Stomach (tissue), 9 donors: Measurements from ENCODE around the gene C1orf87. TPM values are rescaled to one million over a fixed set of nuclear protein-coding genes. Genes with fewer than 3 reads are reported as not detected.

Experiments used
- DNase-seq, 2 donors: peaks; one replicate each; pipeline versions ENCODE4 v3.0.0 to v3.0.0-alpha.2; 2013 to 2019
- H3K27ac ChIP-seq, 5 donors: fragments of 200-600 bp in 4 of 5; sonication (generic) in 4 of 5; one replicate each; pipeline ENCODE4 v1.5.1; 2013 to 2019; ENCODE audit warnings: mild to moderate bottlenecking in 1 of 5, moderate library complexity in 1 of 5
- H3K27me3 ChIP-seq, 3 donors: fragments of 200-600 bp; sonication (generic); one replicate each; pipeline ENCODE4 v1.5.1; 2017 to 2019; ENCODE audit warnings: mixed run types in 1 of 3
- H3K36me3 ChIP-seq, 4 donors: fragments of 200-600 bp; sonication (generic); 1 replicate in 3 of 4; 2 replicates in 1 of 4; pipeline ENCODE4 v1.5.1; 2016 to 2019
- H3K4me1 ChIP-seq, 4 donors: fragments of 200-600 bp; sonication (generic); one replicate each; pipeline ENCODE4 v1.5.1; 2016 to 2019
- H3K4me3 ChIP-seq, 4 donors: fragments of 200-600 bp; sonication (generic) in 3 of 4; one replicate each; pipeline ENCODE4 v1.5.1; 2016 to 2019; ENCODE audit warnings: mild to moderate bottlenecking in 1 of 4
- H3K9me3 ChIP-seq, 4 donors: fragments of 200-600 bp; sonication (generic); one replicate each; pipeline ENCODE4 v1.5.1; 2016 to 2019
- CTCF ChIP-seq, 7 experiments: fragments of 450-650 bp in 4 of 7; fragments of 200-600 bp in 3 of 7; sonication (generic) in 3 of 7; IDR thresholded peaks; one replicate each; pipeline ENCODE4 v1.5.1; 2016 to 2019; ENCODE audit warnings: antibody characterized with exemption in 7 of 7, control low read depth in 2 of 7, mild to moderate bottlenecking in 1 of 7
- EP300 ChIP-seq: sonication (generic); formaldehyde crosslinking; IDR thresholded peaks from one replicate; pipeline ENCODE4 v1.6.1; 2017; ENCODE audit warnings: antibody characterized with exemption
- POLR2A ChIP-seq, 4 donors: fragments of 450-650 bp; IDR thresholded peaks; one replicate each; pipeline ENCODE4 v1.6.1; 2016; ENCODE audit warnings: antibody characterized with exemption in 4 of 4, control low read depth in 2 of 4, mild to moderate bottlenecking in 1 of 4, moderate library complexity in 1 of 4
- POLR2AphosphoS5 ChIP-seq, 3 donors: sonication (generic); formaldehyde crosslinking; IDR thresholded peaks; one replicate each; pipeline ENCODE4 v1.6.1; 2016; ENCODE audit warnings: antibody characterized with exemption in 3 of 3
- WGBS, 5 donors: extraction: QIAGEN DNeasy Blood & Tissue Kit in 3 of 5; methylation state at CpG; one replicate each; pipeline versions ENCODE4 v1.1.5 to v1.1.7; 2013 to 2018; 5-methylcytosine and 5-hydroxymethylcytosine counted together
- intact Hi-C: fragments of 100-400 bp; cut with DNase I; formaldehyde crosslinking; loops from one replicate; pipeline ENCODE4 v1.15.1; 2023; ENCODE audit warnings: low total_unique reads
- polyA plus RNA-seq, 3 donors: library from polyadenylated mRNA; stranded (reverse); fragments of 200-250 nt; gene quantifications; one replicate each; pipeline ENCODE4 v1.2.3, GENCODE V29; 2013
- total RNA-seq, 5 donors: library from RNA; depleted of rRNA; stranded (reverse); fragments of >200 nt; gene quantifications; one replicate each; pipeline versions ENCODE4 v1.1.0 to v1.2.3, GENCODE V29; 2014 to 2016
- donor health status: healthy with polysubstance abuse.
- donor health status: Bipolar disorder and iron deficiency.
- donor health status: healthy.

The C1orf87 gene
- total and polyA plus RNA-seq, 8 donors, result not detected

- intact Hi-C loops, result no loop called here
- no peak overlapping the region for H3K27ac ChIP-seq
- 75 to 96% (median 89%) methylated on average over 1 of the region's 1 CpG for WGBS, 5 donors
- no peak for DNase-seq
- TF ChIP-seq POLR2AphosphoS5 (IDR thresholded peaks at IDR 0.05) (no peak), POLR2A (IDR thresholded peaks at IDR 0.05) (no peak), EP300 (no peak), CTCF (IDR thresholded peaks at IDR 0.05) (no peak)
- H3K9me3 ChIP-seq, result no peaks in the 10 kb centered on the region
- no peak overlapping the region for H3K4me3 ChIP-seq
- H3K4me1 ChIP-seq, result no peaks in the 10 kb centered on the region
- no peaks in the 10 kb centered on the region for H3K27me3 ChIP-seq
- H3K36me3 ChIP-seq, result no peaks in the 10 kb centered on the region
Measured at GRCh38 chr1:60113596-60113995, 40.0 kb upstream of the C1orf87 start.

- Histone ChIP-seq H3K36me3 (no peaks in the 10 kb centered on the region), H3K4me1 (no peaks in the 10 kb centered on the region), H3K27me3 (no peaks in the 10 kb centered on the region), H3K27ac (no peak overlapping the region), H3K9me3 (no peaks in the 10 kb centered on the region), H3K4me3 (no peak overlapping the region)
- intact Hi-C loops, result no loop called here
- TF ChIP-seq EP300 (no peak), CTCF (IDR thresholded peaks at IDR 0.05) (no peak), POLR2A (IDR thresholded peaks at IDR 0.05) (no peak), POLR2AphosphoS5 (IDR thresholded peaks at IDR 0.05) (no peak)
- no peak for DNase-seq
- 90 to 100% (median 91%) methylated on average over 2 of the region's 2 CpGs for WGBS, 5 donors
Measured at GRCh38 chr1:60113028-60113427, 39.5 kb upstream of the C1orf87 start.

GRCh38 chr1:60111716-60112115 lies 38.1 kb upstream of the C1orf87 start:
- intact Hi-C loops, result no loop called here
- no peaks in the 10 kb centered on the region for H3K4me1 ChIP-seq
- no peak for DNase-seq

GRCh38 chr1:60111118-60111517 lies 37.5 kb upstream of the C1orf87 start:
- intact Hi-C loops, result no loop called here
- Histone ChIP-seq H3K27ac (no peak overlapping the region), H3K27me3 (no peaks in the 10 kb centered on the region), H3K4me1 (no peaks in the 10 kb centered on the region), H3K36me3 (no peaks in the 10 kb centered on the region), H3K4me3 (no peak overlapping the region), H3K9me3 (no peaks in the 10 kb centered on the region)
- DNase-seq, result no peak
- TF ChIP-seq POLR2A (IDR thresholded peaks at IDR 0.05) (no peak), POLR2AphosphoS5 (IDR thresholded peaks at IDR 0.05) (no peak), CTCF (IDR thresholded peaks at IDR 0.05) (no peak)
- WGBS, 5 donors, result 92 to 98% (median 94%) methylated on average over 2 of the region's 2 CpGs

More at GRCh38 chr1:60111716-60112115, 38.1 kb upstream of the C1orf87 start:
- H3K4me3 ChIP-seq, result no peak overlapping the region
- no peaks in the 10 kb centered on the region for H3K36me3 ChIP-seq
- 69 to 88% (median 75%) methylated on average over 1 of the region's 1 CpG for WGBS, 5 donors
- H3K27ac ChIP-seq, result no peak overlapping the region
- H3K9me3 ChIP-seq, result no peaks in the 10 kb centered on the region
- H3K27me3 ChIP-seq, result no peaks in the 10 kb centered on the region
- TF ChIP-seq EP300 (no peak), POLR2AphosphoS5 (IDR thresholded peaks at IDR 0.05) (no peak)

GRCh38 chr1:60108196-60108595 lies 34.6 kb upstream of the C1orf87 start:
- Histone ChIP-seq H3K4me1 (peaks cover 0 to 2% (median 0%) of the 10 kb centered on the region in 4 donors), H3K27me3 (no peaks in the 10 kb centered on the region), H3K9me3 (no peaks in the 10 kb centered on the region), H3K27ac (no peak overlapping the region), H3K36me3 (no peaks in the 10 kb centered on the region), H3K4me3 (no peak overlapping the region)
- peak in 1 of 2 donors; percentile 32 for DNase-seq
- TF ChIP-seq POLR2A (IDR thresholded peaks at IDR 0.05), result no peak
- no peak for TF ChIP-seq EP300
- TF ChIP-seq CTCF (IDR thresholded peaks at IDR 0.05), result no peak
- no peak for TF ChIP-seq POLR2AphosphoS5 (IDR thresholded peaks at IDR 0.05)
- 59 to 72% (median 69%) methylated on average over 3 of the region's 3 CpGs for WGBS, 5 donors
- intact Hi-C loops, result no loop called here
